Measurements from ENCODE around the gene GRIP1.

The GRIP1 gene

GRCh38 chr12:66598608-66599007, 80.3 kb downstream of the GRIP1 start:
- Histone ChIP-seq H3K27ac (replicated peaks) (no peak overlapping the region), H3K27me3 (ENCODE audit: insufficient read depth, poor library complexity, severe bottlenecking) (no peaks in the 10 kb centered on the region), H3K4me3 (replicated peaks; ENCODE audit: insufficient read depth, low read length) (no peak overlapping the region)
- TF ChIP-seq CTCF (IDR thresholded peaks at IDR 0.05; ENCODE audit: insufficient read depth, low read length) = no peak
- no peak for DNase-seq (ENCODE audit: low read depth in 1 of 2, low spot score in 1 of 2)

GRCh38 chr12:66598079-66598478, 80.8 kb downstream of the GRIP1 start:
- H3K4me3 ChIP-seq (replicated peaks; ENCODE audit: insufficient read depth, low read length) = no peak overlapping the region
- no peak for DNase-seq (ENCODE audit: low read depth in 1 of 2, low spot score in 1 of 2)
- H3K27me3 ChIP-seq (ENCODE audit: insufficient read depth, poor library complexity, severe bottlenecking) = no peaks in the 10 kb centered on the region
- H3K27ac ChIP-seq (replicated peaks) = no peak overlapping the region
- TF ChIP-seq REST (IDR thresholded peaks at IDR 0.05; ENCODE audit: insufficient replicate concordance, low read depth) (no peak), SPI1 (IDR thresholded peaks at IDR 0.05; ENCODE audit: borderline replicate concordance, low read depth) (no peak), POLR2AphosphoS5 (IDR thresholded peaks at IDR 0.05; ENCODE audit: low read depth) (no peak), GABPA (IDR thresholded peaks at IDR 0.05; ENCODE audit: low read depth) (no peak), CTCF (IDR thresholded peaks at IDR 0.05; ENCODE audit: insufficient read depth, low read length) (no peak)

GRCh38 chr12:66596199-66596598, 82.7 kb downstream of the GRIP1 start:
- H3K27me3 ChIP-seq (ENCODE audit: insufficient read depth, poor library complexity, severe bottlenecking) = no peaks in the 10 kb centered on the region
- H3K4me3 ChIP-seq (replicated peaks; ENCODE audit: insufficient read depth, low read length) = no peak overlapping the region
- no peak for TF ChIP-seq CTCF (IDR thresholded peaks at IDR 0.05; ENCODE audit: insufficient read depth, low read length)
- no peak for TF ChIP-seq SPI1 (IDR thresholded peaks at IDR 0.05; ENCODE audit: borderline replicate concordance, low read depth)
- TF ChIP-seq REST (IDR thresholded peaks at IDR 0.05; ENCODE audit: insufficient replicate concordance, low read depth) = no peak
- no peak for TF ChIP-seq POLR2AphosphoS5 (IDR thresholded peaks at IDR 0.05; ENCODE audit: low read depth)
- no peak for TF ChIP-seq GABPA (IDR thresholded peaks at IDR 0.05; ENCODE audit: low read depth)
- H3K27ac ChIP-seq (replicated peaks) = no peak overlapping the region
- DNase-seq (ENCODE audit: low read depth in 1 of 2, low spot score in 1 of 2) = no peak

GRCh38 chr12:66594688-66595087, 84.2 kb downstream of the GRIP1 start:
- Histone ChIP-seq H3K27ac (replicated peaks) (no peak overlapping the region), H3K4me3 (replicated peaks; ENCODE audit: insufficient read depth, low read length) (no peak overlapping the region), H3K27me3 (ENCODE audit: insufficient read depth, poor library complexity, severe bottlenecking) (no peaks in the 10 kb centered on the region)
- no peak for DNase-seq (ENCODE audit: low read depth in 1 of 2, low spot score in 1 of 2)
- TF ChIP-seq SPI1 (IDR thresholded peaks at IDR 0.05; ENCODE audit: borderline replicate concordance, low read depth) (no peak), CTCF (IDR thresholded peaks at IDR 0.05; ENCODE audit: insufficient read depth, low read length) (no peak), REST (IDR thresholded peaks at IDR 0.05; ENCODE audit: insufficient replicate concordance, low read depth) (no peak)
